Prostate gland (tissue), 2 donors: ENCODE data around the gene CASKIN1.

ENCODE experiments used
- POLR2A ChIP-seq: fragments of 450-650 bp; IDR thresholded peaks from one replicate; pipeline ENCODE4 v1.6.1; 2016; ENCODE audit warnings: antibody characterized with exemption, mild to moderate bottlenecking
- POLR2AphosphoS5 ChIP-seq: sonication (generic); formaldehyde crosslinking; IDR thresholded peaks from one replicate; pipeline ENCODE4 v1.6.1; 2017; ENCODE audit warnings: antibody characterized with exemption
- TF ChIP-seq, protein P1 (sequence below), 4 experiments: fragments of 200-600 bp in 2 of 4; fragments of 450-650 bp in 2 of 4; sonication (generic) in 2 of 4; IDR thresholded peaks; 1 replicate in 3 of 4; 2 replicates in 1 of 4; pipeline ENCODE4 v1.5.1; 2016 to 2019; ENCODE audit warnings: antibody characterized with exemption in 4 of 4, mild to moderate bottlenecking in 2 of 4, moderate library complexity in 2 of 4

DNA sequence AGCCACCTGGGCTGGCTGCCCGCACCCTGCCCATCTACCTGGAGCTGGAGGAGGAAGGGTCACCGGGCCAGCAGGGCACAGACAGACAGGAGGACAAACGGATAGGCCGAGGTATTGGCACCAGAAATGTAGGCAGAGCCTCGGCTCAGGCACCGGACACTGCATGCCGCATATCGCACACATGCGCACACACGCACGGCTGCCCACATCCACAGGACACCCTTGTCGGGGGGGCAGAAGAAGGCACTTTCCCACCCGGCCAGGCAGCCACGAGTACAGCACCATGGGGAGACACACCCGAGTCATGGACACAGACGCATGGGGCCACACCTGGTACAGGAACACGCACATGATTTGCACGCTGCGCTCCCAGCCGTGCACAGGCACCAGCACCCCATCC is 14.5 kb downstream of the CASKIN1 start:
- TF ChIP-seq POLR2AphosphoS5 (no peak), POLR2A (no peak)
- TF ChIP-seq, protein P1, sequence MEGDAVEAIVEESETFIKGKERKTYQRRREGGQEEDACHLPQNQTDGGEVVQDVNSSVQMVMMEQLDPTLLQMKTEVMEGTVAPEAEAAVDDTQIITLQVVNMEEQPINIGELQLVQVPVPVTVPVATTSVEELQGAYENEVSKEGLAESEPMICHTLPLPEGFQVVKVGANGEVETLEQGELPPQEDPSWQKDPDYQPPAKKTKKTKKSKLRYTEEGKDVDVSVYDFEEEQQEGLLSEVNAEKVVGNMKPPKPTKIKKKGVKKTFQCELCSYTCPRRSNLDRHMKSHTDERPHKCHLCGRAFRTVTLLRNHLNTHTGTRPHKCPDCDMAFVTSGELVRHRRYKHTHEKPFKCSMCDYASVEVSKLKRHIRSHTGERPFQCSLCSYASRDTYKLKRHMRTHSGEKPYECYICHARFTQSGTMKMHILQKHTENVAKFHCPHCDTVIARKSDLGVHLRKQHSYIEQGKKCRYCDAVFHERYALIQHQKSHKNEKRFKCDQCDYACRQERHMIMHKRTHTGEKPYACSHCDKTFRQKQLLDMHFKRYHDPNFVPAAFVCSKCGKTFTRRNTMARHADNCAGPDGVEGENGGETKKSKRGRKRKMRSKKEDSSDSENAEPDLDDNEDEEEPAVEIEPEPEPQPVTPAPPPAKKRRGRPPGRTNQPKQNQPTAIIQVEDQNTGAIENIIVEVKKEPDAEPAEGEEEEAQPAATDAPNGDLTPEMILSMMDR (IDR thresholded peaks at IDR 0.05), result no peak
